Neural progenitor cell (in vitro differentiated cells): ENCODE measurements around the gene RPS19. TPM values are rescaled to one million over a fixed set of nuclear protein-coding genes. Genes with fewer than 3 reads are reported as not detected.
"Not testable (repeated sequence)": the region's sequence is repeated elsewhere in the genome, so short reads cannot be mapped to it uniquely, and the experiment has no call there.

ENCODE experiments used
- DNase-seq: peaks from one replicate; pipeline ENCODE4 v3.0.0-alpha.2; 2016; ENCODE audit warnings: low spot score
- H2AFZ ChIP-seq: fragments of 200-600 bp; sonication (generic); replicated peaks from 2 replicates; pipeline ENCODE4 v1.6.1; 2016; ENCODE audit warnings: antibody characterized with exemption
- H3F3A ChIP-seq: fragments of 200-600 bp; sonication (generic); 2 replicates; pipeline ENCODE4 v1.6.1; 2016; ENCODE audit warnings: antibody characterized with exemption, low read depth
- H3K27ac ChIP-seq: fragments of 200-600 bp; sonication (generic); 2 replicates; pipeline ENCODE4 v1.5.1; 2016; ENCODE audit warnings: mild to moderate bottlenecking
- H3K27me3 ChIP-seq: fragments of 200-600 bp; sonication (generic); 2 replicates; pipeline ENCODE4 v1.6.1; 2016; ENCODE audit warnings: mild to moderate bottlenecking, moderate library complexity
- H3K36me3 ChIP-seq: fragments of 200-600 bp; sonication (generic); 2 replicates; pipeline ENCODE4 v1.5.1; 2016
- H3K4me1 ChIP-seq: fragments of 200-600 bp; sonication (generic); 2 replicates; pipeline ENCODE4 v1.6.1; 2016; ENCODE audit warnings: mixed run types
- H3K4me2 ChIP-seq: fragments of 200-600 bp; sonication (generic); 2 replicates; pipeline ENCODE4 v1.6.1; 2016
- H3K4me3 ChIP-seq: fragments of 200-600 bp; sonication (generic); 2 replicates; pipeline ENCODE4 v1.5.1; 2016
- H3K79me2 ChIP-seq: fragments of 200-600 bp; sonication (generic); 2 replicates; pipeline ENCODE4 v1.6.1; 2016; ENCODE audit warnings: low read depth
- H3K9ac ChIP-seq: fragments of 200-600 bp; sonication (generic); 2 replicates; pipeline ENCODE4 v1.6.1; 2016
- H3K9me3 ChIP-seq: fragments of 200-600 bp; sonication (generic); 2 replicates; pipeline ENCODE4 v1.5.1; 2016; ENCODE audit warnings: low read depth
- H4K20me1 ChIP-seq: fragments of 200-600 bp; sonication (generic); 2 replicates; pipeline ENCODE4 v1.6.1; 2016; ENCODE audit warnings: low read depth
- H3K27ac Mint-ChIP-seq: 3 replicates; pipeline ENCODE4 v1.8.0; 2021; ENCODE audit warnings: mixed read lengths
- H3K27me3 Mint-ChIP-seq: 2 replicates; pipeline ENCODE4 v1.8.0; 2022; ENCODE audit warnings: low read depth, mild to moderate bottlenecking, inconsistent platforms, moderate library complexity, mixed read lengths; ENCODE audit not compliant: insufficient read depth
- H3K36me3 Mint-ChIP-seq: 3 replicates; pipeline ENCODE4 v1.8.0; 2021; ENCODE audit warnings: mixed read lengths
- H3K4me1 Mint-ChIP-seq: 3 replicates; pipeline ENCODE4 v1.8.0; 2021; ENCODE audit warnings: mixed read lengths
- H3K4me3 Mint-ChIP-seq: 3 replicates; pipeline ENCODE4 v1.8.0; 2021; ENCODE audit warnings: mild to moderate bottlenecking, moderate library complexity, mixed read lengths
- H3K9me3 Mint-ChIP-seq: 3 replicates; pipeline ENCODE4 v1.8.0; 2020; ENCODE audit warnings: mixed read lengths
- CTCF ChIP-seq: fragments of 200-600 bp; sonication (generic); IDR thresholded peaks from 2 replicates; pipeline ENCODE4 v1.5.1; 2017; ENCODE audit warnings: antibody characterized with exemption, mild to moderate bottlenecking
- EZH2 ChIP-seq: fragments of 200-600 bp; sonication (generic); IDR thresholded peaks from 2 replicates; pipeline ENCODE4 v1.6.1; 2017; ENCODE audit warnings: antibody characterized with exemption, mild to moderate bottlenecking, moderate library complexity
- EZH2phosphoT487 ChIP-seq: fragments of 200-600 bp; sonication (generic); IDR thresholded peaks from 2 replicates; pipeline ENCODE4 v1.6.1; 2017; ENCODE audit warnings: antibody characterized with exemption
- total RNA-seq: library from RNA; depleted of rRNA; stranded (reverse); fragments of >200 nt; gene quantifications from 2 replicates; pipeline ENCODE4 v1.2.3, GENCODE V29; 2015; ENCODE audit warnings: low replicate concordance

Gene RPS19
- total RNA-seq, 1 donor from 2014 or later, result 1,422 TPM

GRCh38 chr19:41871573-41872383 is 11.7 kb downstream of the RPS19 start:
- H2AFZ ChIP-seq, result no peak overlapping the region
- no peak overlapping the region for H3K4me2 ChIP-seq
- H3K9me3 ChIP-seq, result no peaks in the 10 kb centered on the region
- H3K27me3 ChIP-seq, result peaks cover 4% of the 10 kb centered on the region
- Mint-ChIP-seq H3K4me1 (no peaks in the 10 kb centered on the region), H3K27ac (no peak overlapping the region), H3K36me3 (peaks cover 9% of the 10 kb centered on the region), H3K9me3 (no peaks in the 10 kb centered on the region), H3K27me3 (peaks cover 3% of the 10 kb centered on the region), H3K4me3 (no peak overlapping the region)
- no peak overlapping the region for H3K27ac ChIP-seq
- H3K36me3 ChIP-seq, result no peaks in the 10 kb centered on the region
- peaks cover 19% of the 10 kb centered on the region for H3K79me2 ChIP-seq
- TF ChIP-seq EZH2, result no peak
- no peak for TF ChIP-seq EZH2phosphoT487
- no peak for TF ChIP-seq CTCF
- H4K20me1 ChIP-seq, result peaks cover 66% of the 10 kb centered on the region
- no peaks in the 10 kb centered on the region for H3K4me1 ChIP-seq
- H3K4me3 ChIP-seq, result no peak overlapping the region
- H3K9ac ChIP-seq, result no peak overlapping the region
- DNase-seq, result no peak
- peaks cover 63% of the 10 kb centered on the region for H3F3A ChIP-seq

GRCh38 chr19:41872384-41872774 is 12.3 kb downstream of the RPS19 start:
- Mint-ChIP-seq H3K9me3 (no peaks in the 10 kb centered on the region), H3K27ac (no peak overlapping the region), H3K36me3 (peaks cover 9% of the 10 kb centered on the region), H3K4me1 (no peaks in the 10 kb centered on the region), H3K27me3 (peaks cover 3% of the 10 kb centered on the region), H3K4me3 (no peak overlapping the region)
- H4K20me1 ChIP-seq, result peaks cover 60% of the 10 kb centered on the region
- no peak overlapping the region for H3K9ac ChIP-seq
- no peak for TF ChIP-seq EZH2phosphoT487
- no peak for TF ChIP-seq CTCF
- TF ChIP-seq EZH2, result no peak
- peaks cover 4% of the 10 kb centered on the region for H3K27me3 ChIP-seq
- H3K36me3 ChIP-seq, result no peaks in the 10 kb centered on the region
- no peak overlapping the region for H3K4me3 ChIP-seq
- no peak overlapping the region for H3K27ac ChIP-seq
- no peak for DNase-seq
- peaks cover 13% of the 10 kb centered on the region for H3K79me2 ChIP-seq
- peaks cover 57% of the 10 kb centered on the region for H3F3A ChIP-seq
- H3K9me3 ChIP-seq, result no peaks in the 10 kb centered on the region
- H3K4me2 ChIP-seq, result no peak overlapping the region
- H2AFZ ChIP-seq, result no peak overlapping the region
- H3K4me1 ChIP-seq, result no peaks in the 10 kb centered on the region

GRCh38 chr19:41872775-41873647 is 13.0 kb downstream of the RPS19 start:
- Histone ChIP-seq H3K36me3 (no peaks in the 10 kb centered on the region), H2AFZ (no peak overlapping the region), H3K9ac (no peak overlapping the region), H3K79me2 (peaks cover 7% of the 10 kb centered on the region), H3F3A (peaks cover 51% of the 10 kb centered on the region), H3K4me3 (no peak overlapping the region), H3K4me1 (no peaks in the 10 kb centered on the region), H3K27ac (no peak overlapping the region), H3K9me3 (no peaks in the 10 kb centered on the region), H3K27me3 (peaks cover 5% of the 10 kb centered on the region), H4K20me1 (peaks cover 54% of the 10 kb centered on the region), H3K4me2 (no peak overlapping the region)
- Mint-ChIP-seq H3K9me3 (no peaks in the 10 kb centered on the region), H3K27ac (no peak overlapping the region), H3K4me1 (no peaks in the 10 kb centered on the region), H3K4me3 (no peak overlapping the region), H3K36me3 (peaks cover 7% of the 10 kb centered on the region), H3K27me3 (peaks cover 3% of the 10 kb centered on the region)
- peak; percentile 87 for DNase-seq
- TF ChIP-seq CTCF (peak; percentile 79), EZH2 (no peak), EZH2phosphoT487 (no peak)

GRCh38 chr19:41875973-41876372 is 15.9 kb downstream of the RPS19 start:
- Histone ChIP-seq H3K27me3 (peaks cover 25% of the 10 kb centered on the region), H3F3A (peaks cover 26% of the 10 kb centered on the region), H4K20me1 (peaks cover 27% of the 10 kb centered on the region)
- H3K4me1 Mint-ChIP-seq, H3K27ac Mint-ChIP-seq, DNase-seq, H3K4me3 Mint-ChIP-seq, H3K36me3 ChIP-seq, H3K9me3 ChIP-seq, H3K4me3 ChIP-seq, H2AFZ ChIP-seq, H3K27ac ChIP-seq, H3K9ac ChIP-seq, H3K36me3 Mint-ChIP-seq, H3K9me3 Mint-ChIP-seq, H3K4me1 ChIP-seq, H3K4me2 ChIP-seq, H3K79me2 ChIP-seq: not testable (repeated sequence)
- H3K27me3 Mint-ChIP-seq, result peaks cover 12% of the 10 kb centered on the region
